ENCODE measurements around the gene P3H3. TPM values are rescaled to one million over a fixed set of nuclear protein-coding genes. Genes with fewer than 3 reads are reported as not detected.
"Not testable (repeated sequence)": the region's sequence is repeated elsewhere in the genome, so short reads cannot be mapped to it uniquely, and the experiment has no call there.

The P3H3 gene
- total RNA-seq, 1 donor = 53.9 TPM

DNA sequence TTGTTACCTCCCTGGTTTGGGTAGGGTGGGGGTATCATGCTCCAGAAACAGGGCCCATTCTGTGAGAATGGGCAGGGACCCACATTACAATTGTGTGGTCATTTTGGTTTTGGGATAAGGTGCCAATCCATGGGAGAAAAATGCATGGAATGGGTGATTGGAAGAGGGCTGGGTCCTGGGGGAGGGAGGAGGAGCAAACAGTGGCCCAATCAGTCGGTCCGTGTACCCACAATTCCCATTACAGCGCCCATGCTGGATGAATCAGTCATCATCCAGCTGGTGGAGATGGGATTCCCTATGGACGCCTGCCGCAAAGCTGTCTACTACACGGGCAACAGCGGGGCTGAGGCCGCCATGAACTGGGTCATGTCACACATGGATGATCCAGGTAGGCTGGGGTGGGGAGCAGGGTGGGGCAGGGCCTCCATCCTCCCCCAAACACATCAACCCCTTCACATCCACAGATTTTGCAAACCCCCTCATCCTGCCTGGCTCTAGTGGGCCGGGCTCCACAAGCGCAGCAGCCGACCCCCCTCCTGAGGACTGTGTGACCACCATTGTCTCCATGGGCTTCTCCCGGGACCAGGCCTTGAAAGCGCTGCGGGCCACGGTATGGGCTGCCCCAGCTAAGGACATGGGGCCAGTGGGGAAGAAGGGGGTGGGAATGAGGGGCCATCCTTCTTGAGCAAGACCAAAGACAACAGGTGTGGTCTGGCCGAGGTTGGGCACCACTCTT is 35.5 kb downstream of the P3H3 start:
- H3K4me3 ChIP-seq (ENCODE audit: low read depth, low read length) = no peak overlapping the region
- TF ChIP-seq, protein P1, sequence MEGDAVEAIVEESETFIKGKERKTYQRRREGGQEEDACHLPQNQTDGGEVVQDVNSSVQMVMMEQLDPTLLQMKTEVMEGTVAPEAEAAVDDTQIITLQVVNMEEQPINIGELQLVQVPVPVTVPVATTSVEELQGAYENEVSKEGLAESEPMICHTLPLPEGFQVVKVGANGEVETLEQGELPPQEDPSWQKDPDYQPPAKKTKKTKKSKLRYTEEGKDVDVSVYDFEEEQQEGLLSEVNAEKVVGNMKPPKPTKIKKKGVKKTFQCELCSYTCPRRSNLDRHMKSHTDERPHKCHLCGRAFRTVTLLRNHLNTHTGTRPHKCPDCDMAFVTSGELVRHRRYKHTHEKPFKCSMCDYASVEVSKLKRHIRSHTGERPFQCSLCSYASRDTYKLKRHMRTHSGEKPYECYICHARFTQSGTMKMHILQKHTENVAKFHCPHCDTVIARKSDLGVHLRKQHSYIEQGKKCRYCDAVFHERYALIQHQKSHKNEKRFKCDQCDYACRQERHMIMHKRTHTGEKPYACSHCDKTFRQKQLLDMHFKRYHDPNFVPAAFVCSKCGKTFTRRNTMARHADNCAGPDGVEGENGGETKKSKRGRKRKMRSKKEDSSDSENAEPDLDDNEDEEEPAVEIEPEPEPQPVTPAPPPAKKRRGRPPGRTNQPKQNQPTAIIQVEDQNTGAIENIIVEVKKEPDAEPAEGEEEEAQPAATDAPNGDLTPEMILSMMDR (IDR thresholded peaks at IDR 0.05; ENCODE audit: insufficient read depth, low read length) = no peak
- DNase-seq (ENCODE audit: low read depth) = no peak

DNA sequence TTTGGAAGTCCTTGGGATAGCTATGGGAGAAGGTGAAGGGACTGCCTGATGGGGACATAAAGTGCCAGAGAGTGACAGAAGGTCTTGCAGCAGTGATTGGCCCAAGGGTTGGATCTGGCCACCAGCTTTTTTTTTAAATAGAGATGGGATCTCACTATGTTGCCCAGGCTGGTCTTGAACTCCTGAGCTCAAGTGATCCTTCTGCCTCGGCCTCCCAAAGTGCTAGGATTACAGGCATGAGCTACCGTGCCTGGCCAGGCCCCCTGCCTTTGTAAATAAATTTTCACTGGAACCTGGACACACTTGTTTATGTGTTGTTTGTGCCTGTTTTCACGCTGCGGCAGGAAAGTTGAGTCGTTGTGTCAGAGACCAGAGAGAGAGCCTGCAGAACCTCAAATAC is 37.1 kb downstream of the P3H3 start:
- H3K4me3 ChIP-seq (ENCODE audit: low read depth, low read length); DNase-seq (ENCODE audit: low read depth): not testable (repeated sequence)

DNA sequence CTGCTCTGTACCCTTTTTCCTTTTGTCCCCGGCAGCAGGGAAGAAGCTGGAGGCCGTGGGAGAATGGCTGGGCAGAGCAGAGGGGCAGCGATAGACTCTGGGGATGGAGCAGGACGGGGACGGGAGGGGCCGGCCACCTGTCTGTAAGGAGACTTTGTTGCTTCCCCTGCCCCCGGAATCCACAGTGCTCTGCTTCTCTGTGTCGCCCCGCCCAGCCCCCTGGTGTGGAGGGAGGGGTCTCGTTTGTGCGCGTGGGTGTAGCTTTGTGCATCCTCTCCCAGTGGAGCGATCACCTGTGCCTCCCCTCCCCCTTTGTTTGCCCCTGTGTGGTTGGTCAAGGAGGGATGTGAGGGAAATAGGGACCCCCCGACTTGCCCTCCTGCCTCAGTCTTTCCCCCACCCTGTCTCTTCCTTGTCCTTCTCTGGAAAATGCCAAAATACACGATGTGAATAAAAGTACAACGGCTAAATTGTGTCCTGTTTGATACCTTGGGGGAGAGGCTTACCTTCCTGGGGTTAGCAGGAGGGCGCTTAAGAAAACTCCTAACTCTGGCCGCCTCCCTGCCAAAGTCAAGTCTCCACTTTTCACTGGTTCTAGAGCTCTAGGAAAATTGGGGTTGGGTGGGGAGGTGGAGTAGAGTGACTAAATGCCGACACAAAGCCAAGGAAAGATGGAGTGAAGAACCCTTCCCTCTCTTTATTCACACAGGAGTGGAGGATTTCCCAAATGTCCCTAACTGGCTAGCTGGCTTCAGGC is 38.1 kb downstream of the P3H3 start:
- DNase-seq (ENCODE audit: low read depth) = no peak
- TF ChIP-seq, protein P1 (IDR thresholded peaks at IDR 0.05; ENCODE audit: insufficient read depth, low read length) = no peak
- peak overlapping the region; percentile 70 for H3K4me3 ChIP-seq (ENCODE audit: low read depth, low read length)

DNA sequence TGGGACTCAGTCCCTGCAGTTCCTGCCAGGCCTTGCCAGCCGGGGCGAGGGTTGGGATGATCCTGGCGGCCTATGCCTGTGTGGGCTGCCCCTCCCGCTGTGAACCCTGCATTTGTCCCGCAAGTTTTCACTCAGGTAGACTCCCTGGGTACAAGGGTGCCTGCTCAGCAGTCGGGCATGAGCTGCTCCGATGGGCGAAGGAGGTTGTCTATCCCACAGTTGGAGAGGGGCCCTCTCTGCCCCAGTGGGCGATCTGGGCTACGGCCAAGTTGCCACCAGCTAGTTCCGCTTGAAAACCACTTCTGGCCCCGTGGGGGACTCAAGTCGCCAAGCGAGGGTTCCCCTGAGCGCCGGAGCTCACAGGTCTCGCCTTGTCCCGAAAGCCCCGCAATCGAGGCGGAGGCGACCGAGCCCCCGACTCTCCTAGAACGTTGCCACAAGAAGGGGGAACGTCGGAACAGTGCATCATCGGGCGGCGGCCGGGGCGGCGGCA is 38.8 kb downstream of the P3H3 start:
- H3K4me3 ChIP-seq (ENCODE audit: low read depth, low read length) = peak overlapping the region; percentile 70
- DNase-seq (ENCODE audit: low read depth) = no peak
- TF ChIP-seq, protein P1 (IDR thresholded peaks at IDR 0.05; ENCODE audit: insufficient read depth, low read length) = no peak

DNA sequence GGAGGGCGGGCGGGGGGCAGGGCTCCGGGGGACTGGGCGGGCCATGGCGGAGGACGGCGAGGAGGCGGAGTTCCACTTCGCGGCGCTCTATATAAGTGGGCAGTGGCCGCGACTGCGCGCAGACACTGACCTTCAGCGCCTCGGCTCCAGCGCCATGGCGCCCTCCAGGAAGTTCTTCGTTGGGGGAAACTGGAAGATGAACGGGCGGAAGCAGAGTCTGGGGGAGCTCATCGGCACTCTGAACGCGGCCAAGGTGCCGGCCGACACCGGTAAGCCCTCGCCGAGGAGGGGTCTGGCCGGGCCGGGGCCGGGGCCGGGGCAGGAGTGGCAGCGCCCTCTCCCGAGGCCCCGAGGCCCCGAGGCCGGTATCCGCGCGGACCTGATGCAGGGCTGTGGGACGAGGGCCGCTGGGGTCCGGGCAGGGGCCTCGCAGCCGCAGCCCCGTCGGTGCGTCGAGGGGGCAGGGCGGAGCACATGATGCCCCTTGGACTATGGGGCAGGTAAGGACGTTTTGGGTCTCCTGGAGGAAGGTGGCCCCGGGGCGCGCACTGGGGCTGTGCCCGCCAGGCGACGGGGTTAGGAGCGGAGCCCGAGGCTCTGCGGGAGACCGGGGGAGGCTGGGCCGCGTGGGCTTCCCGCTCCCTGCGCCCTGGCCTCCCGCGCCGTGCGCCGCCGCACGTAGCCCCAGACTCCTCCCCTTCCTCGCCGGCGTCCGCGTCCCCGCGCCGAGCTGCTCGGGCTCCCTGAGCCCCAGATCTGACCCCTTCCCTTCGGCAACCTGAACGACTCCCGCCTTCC is 39.4 kb downstream of the P3H3 start, which contains the start of gene TPI1:
Gene TPI1, plus strand, starts transcription at position 119 of the 798 bp plus-strand sequence. Its CDS starts 36 bp downstream, at position 155.
- peak; percentile 80 for DNase-seq (ENCODE audit: low read depth)
- TF ChIP-seq, protein P1 (IDR thresholded peaks at IDR 0.05; ENCODE audit: insufficient read depth, low read length) = no peak
- H3K4me3 ChIP-seq (ENCODE audit: low read depth, low read length) = peak within 1 kb of the TSS; percentile 91

DNA sequence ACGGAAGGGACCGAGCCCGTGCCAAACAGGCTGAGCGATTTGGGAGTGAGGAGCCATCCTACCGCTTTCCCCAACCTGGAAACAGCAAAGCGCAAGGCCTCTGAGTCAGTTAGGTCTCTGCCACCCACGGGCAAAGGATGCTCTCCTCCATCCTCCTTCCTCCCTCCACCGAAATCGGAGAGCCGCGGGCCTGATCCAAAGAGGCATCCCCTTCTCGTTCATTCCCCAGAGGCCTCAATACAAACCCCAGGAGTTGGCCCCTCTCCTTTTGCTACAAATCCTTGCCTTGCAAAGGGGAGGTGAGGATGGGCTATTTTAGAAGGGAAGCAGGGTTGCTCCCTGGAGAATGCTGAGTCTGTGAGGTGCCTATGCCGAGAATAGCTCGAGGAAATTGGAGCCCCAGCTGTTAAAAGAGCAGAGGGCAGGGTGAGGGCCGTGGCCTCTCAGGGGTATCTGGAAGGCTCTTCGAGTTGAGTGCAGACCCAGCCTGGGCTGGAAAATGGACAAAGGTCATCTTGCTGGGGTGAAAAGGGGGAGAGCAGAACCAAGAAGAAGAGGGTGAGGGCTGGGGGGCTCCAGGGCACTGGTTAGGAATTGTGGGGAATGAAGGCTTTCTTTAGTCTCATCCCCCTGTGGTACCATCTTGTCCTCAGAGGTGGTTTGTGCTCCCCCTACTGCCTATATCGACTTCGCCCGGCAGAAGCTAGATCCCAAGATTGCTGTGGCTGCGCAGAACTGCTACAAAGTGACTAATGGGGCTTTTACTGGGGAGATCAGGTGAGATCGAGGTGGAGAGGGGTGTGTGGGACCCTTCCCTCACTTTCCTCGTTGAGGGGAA is 40.2 kb downstream of the P3H3 start:
- TF ChIP-seq, protein P1 (IDR thresholded peaks at IDR 0.05; ENCODE audit: insufficient read depth, low read length) = peak; percentile 34
- DNase-seq (ENCODE audit: low read depth) = no peak
- peak overlapping the region; percentile 91 for H3K4me3 ChIP-seq (ENCODE audit: low read depth, low read length)
